GM18951 (cell line): Measurements from ENCODE around the gene THSD4.

Experiments used
- POLR2A ChIP-seq: IDR thresholded peaks from 4 replicates; pipeline ENCODE4 v1.6.1; 2011; ENCODE audit warnings: mild to moderate bottlenecking; ENCODE audit not compliant: insufficient read length, insufficient read depth; ENCODE audit errors: extremely low read depth
- in situ Hi-C: fragments of 300-500 bp; cut with MboI; formaldehyde crosslinking; loops from one replicate; pipeline ENCODE4 v1.12.0; 2022; ENCODE audit warnings: low sequenced_read_pairs, mixed read lengths, inconsistent platforms; ENCODE audit not compliant: unreplicated experiment

THSD4 gene

DNA sequence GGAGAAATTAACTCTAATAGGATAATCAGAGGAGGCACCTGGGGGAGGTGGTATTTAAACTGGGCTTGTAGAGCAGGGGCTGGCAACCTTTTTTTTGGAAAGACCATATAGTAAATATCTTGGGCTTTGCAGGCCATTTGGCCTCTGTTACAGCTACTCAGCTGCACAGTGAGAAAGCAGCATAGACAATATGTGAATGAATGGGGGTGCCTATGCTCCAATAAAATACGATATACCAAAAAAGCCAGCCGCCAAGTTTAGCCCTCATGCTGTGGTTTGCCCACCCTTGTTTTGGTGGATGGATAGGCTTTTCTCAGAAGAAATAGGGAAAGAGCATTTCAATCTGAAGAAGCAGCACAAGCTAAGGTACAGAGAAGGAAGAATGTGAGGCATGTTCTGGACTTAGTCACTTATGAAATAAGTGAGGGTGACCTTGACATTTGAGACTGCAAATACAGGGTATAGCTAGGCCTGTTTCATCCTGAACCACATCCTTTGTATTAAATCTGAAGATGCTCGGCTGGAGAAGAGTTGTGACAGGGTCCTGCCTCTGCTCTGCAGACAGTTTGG lies 564.0 kb downstream of the THSD4 start:
- in situ Hi-C loops: no loop called here
- no peak for TF ChIP-seq POLR2A

DNA sequence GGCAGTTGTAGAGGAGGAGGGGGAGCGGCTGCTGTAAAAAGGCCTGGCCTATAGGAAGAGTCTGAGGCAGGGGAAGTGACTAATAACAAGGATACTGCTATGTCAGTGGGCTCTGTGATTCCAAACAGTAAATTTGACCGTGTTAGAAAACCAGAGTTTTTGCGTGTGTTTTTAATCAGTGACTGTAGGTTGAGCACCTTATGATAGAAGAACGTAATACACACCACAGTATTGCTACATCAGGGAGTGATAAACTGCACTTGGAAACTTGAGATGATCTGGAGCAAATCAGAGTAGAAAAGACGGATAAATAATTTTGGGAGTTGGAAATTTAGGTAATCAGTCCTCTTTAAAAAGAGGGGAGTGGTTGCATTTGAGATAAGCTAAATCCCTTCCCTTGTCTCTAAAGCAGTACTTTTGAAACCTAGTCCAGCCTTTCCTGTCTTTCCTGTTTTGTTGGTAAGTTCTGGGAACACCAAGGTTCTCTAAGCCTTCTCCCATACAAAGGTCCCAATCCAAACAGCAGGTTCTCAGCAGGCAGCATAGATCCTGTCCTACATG lies 564.6 kb downstream of the THSD4 start:
- no peak for TF ChIP-seq POLR2A
- in situ Hi-C loops: no loop called here

DNA sequence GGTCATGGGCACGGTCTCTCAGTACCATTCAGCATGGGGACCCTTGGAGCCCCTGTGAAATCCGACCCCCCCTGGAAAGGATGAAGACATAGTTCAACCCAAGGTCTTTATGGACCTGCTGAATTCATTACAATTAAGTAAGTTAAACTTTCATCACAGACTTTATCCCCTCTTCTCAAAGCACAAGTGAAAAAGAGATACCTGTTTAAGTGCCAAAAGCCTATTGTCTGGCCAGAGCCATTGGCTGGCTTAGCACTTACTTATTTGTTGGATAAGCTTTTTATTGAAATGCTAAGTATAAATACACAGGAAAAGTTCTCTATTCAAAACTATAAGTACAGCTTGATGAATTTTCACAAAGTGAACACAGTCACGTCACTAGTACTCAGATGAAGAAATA lies 566.7 kb downstream of the THSD4 start:
- TF ChIP-seq POLR2A: no peak
- in situ Hi-C loops: no loop called here

DNA sequence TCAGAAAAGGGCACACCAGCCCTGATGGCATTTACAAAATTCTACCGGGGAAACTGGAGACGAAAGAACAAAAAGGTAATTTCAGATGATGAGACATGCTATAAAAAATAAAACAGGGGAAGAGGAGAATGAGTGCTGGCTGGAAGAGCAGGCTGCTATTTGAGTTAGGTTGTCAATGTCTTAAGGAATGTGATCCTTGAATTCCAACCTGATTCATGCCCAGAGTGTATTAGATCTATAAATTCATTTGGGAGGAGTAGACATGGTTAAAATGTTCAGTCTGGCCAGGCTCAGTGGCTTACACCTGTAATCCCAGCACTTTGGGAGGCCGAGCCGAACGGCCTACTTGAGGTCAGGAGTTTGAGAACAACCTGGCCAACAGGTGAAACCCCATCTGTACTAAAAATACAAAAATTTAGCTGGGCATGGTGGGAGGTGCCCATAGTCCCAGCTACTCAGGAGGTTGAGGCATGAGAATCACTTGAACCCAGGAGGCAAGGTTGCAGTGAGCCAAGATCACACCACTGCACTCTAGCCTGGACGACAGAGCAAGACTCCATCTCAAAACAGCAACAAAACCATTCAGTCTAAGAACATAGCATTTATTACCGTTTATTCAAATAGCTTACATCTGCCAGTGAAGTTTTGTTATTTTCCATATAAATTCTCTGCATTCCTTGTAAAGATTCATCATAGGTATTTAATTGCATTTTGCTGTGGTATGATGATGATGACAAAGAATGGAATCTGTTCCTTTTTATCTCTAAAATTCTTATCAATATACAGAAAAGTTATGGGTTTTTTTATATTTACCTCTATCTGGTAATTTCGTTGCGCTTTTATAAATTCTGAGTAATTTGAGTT lies 568.4 kb downstream of the THSD4 start:
- no peak for TF ChIP-seq POLR2A
- in situ Hi-C loops: no loop called here

DNA sequence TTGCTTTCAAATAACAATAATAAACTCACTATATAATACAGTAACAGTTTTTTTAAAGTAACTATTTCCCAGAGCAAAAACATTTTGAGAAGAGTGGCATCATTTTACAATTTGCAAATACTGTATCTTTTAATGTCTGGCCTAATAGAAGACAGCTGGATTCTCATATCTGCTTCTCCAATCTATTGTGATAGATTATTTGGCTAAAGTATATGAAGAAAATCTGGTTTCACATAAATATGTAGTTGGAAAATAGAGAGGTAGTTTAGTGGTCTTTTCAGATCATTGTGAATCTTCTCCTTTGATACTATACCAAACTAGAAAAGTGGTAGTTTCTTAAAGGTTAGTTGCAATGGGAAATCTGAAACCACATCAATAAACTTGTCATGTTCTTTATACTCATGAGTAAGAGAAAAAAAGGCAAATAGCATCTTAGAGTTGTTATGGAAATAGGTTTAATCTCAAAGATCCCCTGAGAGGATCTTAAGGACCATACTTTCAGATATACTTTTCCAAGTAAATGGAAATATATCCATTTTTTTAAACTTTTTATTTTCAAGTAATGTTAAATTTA lies 570.2 kb downstream of the THSD4 start:
- TF ChIP-seq POLR2A: no peak
- in situ Hi-C loops: no loop called here

DNA sequence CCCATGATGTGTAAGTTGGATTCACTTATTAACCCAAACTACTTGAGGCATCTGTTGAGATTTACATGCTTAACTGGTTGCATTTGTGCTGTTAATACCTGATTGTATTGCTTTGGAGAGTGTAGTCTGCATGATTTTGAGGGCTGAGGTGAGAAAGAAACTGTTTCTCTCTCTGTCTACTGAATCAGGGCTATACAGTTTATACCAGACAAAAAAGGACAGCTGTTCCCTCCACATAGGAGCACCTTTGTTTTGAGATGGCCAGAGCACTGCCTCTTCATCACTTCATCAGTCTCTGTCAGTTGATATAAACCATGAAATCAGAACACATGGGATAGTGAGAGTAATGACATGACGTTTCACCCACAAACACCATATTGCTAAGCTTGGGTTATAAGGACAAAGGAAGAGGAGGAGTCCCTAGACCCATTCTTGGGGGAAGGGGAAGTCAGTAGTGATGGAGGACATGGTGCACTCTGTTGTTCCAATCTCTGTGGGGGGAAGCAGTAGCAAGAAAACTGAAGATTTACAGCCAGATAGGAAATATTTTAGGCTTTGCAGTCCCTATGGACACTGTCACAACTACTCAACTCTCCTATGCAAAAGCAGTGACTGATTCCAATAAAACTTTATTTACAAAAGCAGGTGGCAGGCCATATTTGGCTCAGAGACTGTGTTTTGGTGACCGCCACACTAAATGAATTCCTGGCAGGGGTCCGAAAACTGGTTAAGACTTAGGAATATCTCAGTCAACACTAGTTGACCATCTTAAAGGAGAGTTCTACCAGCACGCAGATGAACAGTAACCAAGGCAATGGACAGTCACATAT lies 571.2 kb downstream of the THSD4 start:
- TF ChIP-seq POLR2A: no peak

DNA sequence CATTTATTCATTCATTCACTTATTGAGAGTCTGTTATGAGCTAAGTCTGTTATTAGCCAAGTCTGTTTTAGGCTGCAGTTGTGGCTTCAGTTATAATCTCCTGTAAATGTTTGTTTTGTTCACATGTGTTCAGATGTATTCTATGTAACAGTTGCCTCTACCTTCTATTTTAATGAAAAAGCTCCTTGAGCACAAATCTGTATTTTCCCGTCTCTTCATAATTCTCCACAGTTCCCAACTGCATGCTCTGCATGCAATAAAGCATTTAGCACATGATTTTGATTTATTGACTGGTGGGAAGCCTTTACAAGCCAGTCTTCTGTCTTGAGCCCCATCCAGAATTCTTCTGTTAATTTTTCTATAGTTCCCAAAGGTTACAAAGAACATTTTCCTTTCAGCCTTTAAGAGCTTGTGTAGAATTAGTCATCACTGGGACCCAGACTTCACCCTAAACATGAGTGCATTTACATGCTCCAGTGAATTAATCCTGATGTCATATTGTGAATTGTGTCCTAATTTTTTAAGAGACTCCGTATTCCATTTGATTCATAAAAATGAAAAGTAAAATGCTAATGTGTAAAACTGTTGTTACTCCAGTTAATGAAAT lies 572.7 kb downstream of the THSD4 start:
- in situ Hi-C loops: no loop called here
- no peak for TF ChIP-seq POLR2A

More for the DNA sequence above, 571.2 kb downstream of the THSD4 start:
- in situ Hi-C loops: no loop called here

DNA sequence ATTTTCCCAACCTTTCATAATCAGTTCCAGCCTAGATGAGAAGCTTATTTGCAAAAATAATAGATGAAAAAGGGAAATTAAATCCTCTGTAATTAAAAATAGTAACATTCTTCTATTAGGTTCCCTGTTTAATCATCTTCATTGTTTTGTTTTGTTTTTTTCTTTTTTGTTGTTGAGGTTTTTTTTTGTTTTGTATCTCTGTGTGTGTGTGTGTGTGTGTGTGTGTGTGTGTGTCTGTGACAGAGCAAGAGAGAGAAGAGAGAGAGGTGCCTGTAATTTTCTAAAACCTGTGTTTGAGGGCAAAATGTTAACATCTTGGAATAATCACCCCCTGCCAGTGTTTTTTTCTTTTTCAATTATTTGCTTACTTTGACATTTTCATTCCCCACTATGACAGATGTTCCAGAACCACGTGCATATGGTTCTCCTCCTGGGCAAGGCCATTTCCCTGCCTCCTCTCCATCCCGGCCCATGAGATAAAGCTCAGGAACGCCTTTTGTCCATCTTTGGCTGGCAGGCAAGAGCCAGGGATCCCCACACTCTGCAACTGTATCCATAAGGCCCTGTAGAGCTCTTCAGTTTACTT lies 573.3 kb downstream of the THSD4 start:
- TF ChIP-seq POLR2A: no peak
- in situ Hi-C loops: no loop called here

DNA sequence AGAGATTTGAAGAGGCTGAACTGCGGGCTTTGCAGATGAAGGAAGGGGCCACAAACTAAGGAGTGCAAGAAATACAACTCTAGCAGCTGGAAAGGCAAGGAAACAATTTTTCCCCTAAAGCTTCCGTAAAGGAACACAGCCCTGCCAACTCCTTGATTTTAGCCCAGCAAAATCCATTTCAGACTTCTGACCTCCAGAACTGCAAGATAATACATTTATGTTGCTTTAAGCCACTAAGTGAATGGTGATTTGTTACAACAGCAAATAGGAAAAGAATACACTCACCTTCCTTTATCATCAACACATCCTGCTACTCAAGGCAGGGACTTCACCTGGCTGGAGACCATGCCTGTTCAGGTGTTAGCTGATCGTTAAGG lies 575.8 kb downstream of the THSD4 start:
- in situ Hi-C loops: no loop called here

DNA sequence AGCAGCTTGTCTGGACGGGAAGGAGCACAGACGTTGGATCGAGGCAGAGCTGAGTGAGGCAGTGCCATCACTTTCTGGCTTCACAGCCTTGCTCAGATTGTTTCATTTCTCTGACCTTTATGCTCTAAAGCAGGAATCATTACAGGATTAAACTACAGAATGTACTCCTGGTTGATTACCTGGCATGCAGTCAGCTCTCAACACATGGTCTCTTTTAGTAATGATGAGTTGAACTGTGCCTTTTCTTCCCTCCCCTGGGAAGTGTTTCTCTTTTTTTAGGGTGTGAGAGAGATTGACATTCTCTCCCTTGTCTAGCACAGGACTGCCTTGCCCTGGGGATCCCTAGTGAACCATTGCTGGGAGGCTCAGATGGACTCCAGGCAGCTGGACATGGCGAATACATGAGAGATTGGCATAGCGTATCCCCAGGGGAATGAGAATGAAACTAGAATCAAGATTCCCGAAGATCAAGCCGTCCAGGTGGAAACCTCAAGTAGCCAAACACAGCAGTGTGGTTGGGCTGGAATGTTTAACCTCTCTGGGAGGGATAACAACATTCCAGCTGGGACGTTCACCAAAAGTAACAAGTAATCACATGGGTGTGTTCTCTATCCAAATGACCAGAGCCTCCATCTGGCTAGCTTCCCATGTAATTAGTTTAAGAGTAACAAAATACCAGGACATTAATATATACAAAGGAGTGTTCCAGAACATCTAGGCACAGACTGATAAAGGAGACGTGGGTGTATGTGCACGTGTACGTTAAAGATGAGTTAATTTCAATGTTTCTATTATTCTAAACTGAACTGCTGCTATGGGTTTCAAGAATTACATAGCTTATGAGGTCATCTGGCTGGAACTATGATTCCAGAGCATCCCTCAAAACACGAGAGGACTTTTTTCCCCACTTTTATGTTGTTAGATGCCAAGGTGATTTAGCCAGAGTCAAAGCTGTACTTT lies 576.5 kb downstream of the THSD4 start:
- in situ Hi-C loops: no loop called here
- TF ChIP-seq POLR2A: no peak

More for the DNA sequence above, 575.8 kb downstream of the THSD4 start:
- no peak for TF ChIP-seq POLR2A

DNA sequence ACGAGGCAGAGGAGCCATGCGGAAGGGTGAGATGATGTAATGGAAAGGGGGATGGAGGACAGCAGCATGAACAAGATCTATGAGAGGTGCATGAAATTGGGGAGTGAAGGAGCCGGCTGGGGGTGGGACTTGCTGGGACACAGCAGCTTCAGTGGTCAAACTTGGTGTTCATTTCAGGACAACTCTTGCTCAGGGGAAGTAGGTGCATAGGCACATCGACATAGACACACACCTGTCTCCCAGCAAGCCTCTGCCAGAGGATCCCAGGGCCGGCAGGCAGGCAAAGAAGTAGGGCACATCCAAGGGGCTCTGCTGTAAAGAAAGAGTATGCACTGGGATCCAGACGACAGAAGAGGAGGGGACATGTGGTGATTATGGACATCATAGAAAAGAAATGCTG lies 582.0 kb downstream of the THSD4 start:
- in situ Hi-C loops: no loop called here
- no peak for TF ChIP-seq POLR2A
